PC-3 (cell line): ENCODE results near the gene RBFOX2. TPM values are rescaled to one million over a fixed set of nuclear protein-coding genes. Genes with fewer than 3 reads are reported as not detected.

Experiments used
- ATAC-seq: fragments of 200-7000 bp; cut with Tn5 transposase; 2 replicates; pipeline ENCODE4 v1.9.1; 2020; ENCODE audit warnings: mild to moderate bottlenecking, moderate library complexity
- BruUV-seq: library from RNA; stranded (reverse); fragments of 400-500 nt; replicated peaks from 2 replicates; lab custom pipeline; 2021; lab: Mats Ljungman, UMichigan
- CTCF ChIA-PET: fragments of 300-600 bp; sonication (Branson Sonifier 250); formaldehyde crosslinking; loops from one replicate; lab custom pipeline; 2022; ENCODE audit warnings: antibody characterized with exemption; lab: Charles Lee
- POLR2A ChIA-PET: fragments of 300-600 bp; sonication (Branson Sonifier 250); formaldehyde crosslinking; loops from one replicate; lab custom pipeline; 2022; ENCODE audit warnings: antibody characterized with exemption; ENCODE audit not compliant: unreplicated experiment; lab: Charles Lee
- DNase-seq: peaks from one replicate; pipeline ENCODE4 v3.0.0-alpha.2; 2015
- H2AFZ ChIP-seq: fragments of 300-600 bp; sonication (generic); 2 replicates; pipeline ENCODE4 v1.6.0; 2016; ENCODE audit warnings: antibody characterized with exemption, low read length
- H3F3A ChIP-seq: fragments of 300-600 bp; sonication (generic); one replicate; pipeline ENCODE4 v1.6.0; 2017; ENCODE audit warnings: antibody characterized with exemption, low read length, control low read depth, mild to moderate bottlenecking; ENCODE audit not compliant: unreplicated experiment
- H3K27ac ChIP-seq: fragments of 300-600 bp; sonication (generic); 2 replicates; pipeline ENCODE4 v1.5.1; 2016; ENCODE audit warnings: mild to moderate bottlenecking, low read length
- H3K27me3 ChIP-seq: fragments of 300-600 bp; sonication (generic); 2 replicates; pipeline ENCODE4 v1.6.1; 2016; ENCODE audit warnings: low read length, mixed read lengths
- H3K36me3 ChIP-seq: fragments of 300-600 bp; sonication (generic); 2 replicates; pipeline ENCODE4 v1.6.1; 2016; ENCODE audit warnings: low read depth, mixed run types, low read length, mixed read lengths
- H3K4me1 ChIP-seq: fragments of 300-600 bp; sonication (generic); 2 replicates; pipeline ENCODE4 v1.5.1; 2016; ENCODE audit warnings: low read length; ENCODE audit not compliant: insufficient read depth
- H3K4me2 ChIP-seq: fragments of 300-600 bp; sonication (generic); 2 replicates; pipeline ENCODE4 v1.6.0; 2016; ENCODE audit warnings: low read length
- H3K4me3 ChIP-seq: fragments of 300-600 bp; sonication (generic); 2 replicates; pipeline ENCODE4 v1.5.1; 2016; ENCODE audit warnings: mild to moderate bottlenecking, low read length, mixed read lengths
- H3K79me2 ChIP-seq: fragments of 300-600 bp; sonication (generic); 2 replicates; pipeline ENCODE4 v1.6.1; 2017; ENCODE audit warnings: low read length, mixed read lengths
- H3K9ac ChIP-seq: fragments of 300-600 bp; sonication (generic); 2 replicates; pipeline ENCODE4 v1.6.0; 2016; ENCODE audit warnings: mild to moderate bottlenecking, low read length
- H3K9me2 ChIP-seq: fragments of 300-600 bp; sonication (generic); replicated peaks from 2 replicates; pipeline ENCODE4 v1.6.1; 2016; ENCODE audit warnings: mixed run types, low read length, mixed read lengths
- H3K9me3 ChIP-seq: fragments of 300-600 bp; sonication (generic); 2 replicates; pipeline ENCODE4 v1.6.1; 2016; ENCODE audit warnings: low read length, mixed read lengths
- H4K20me1 ChIP-seq: fragments of 300-600 bp; sonication (generic); 2 replicates; pipeline ENCODE4 v1.6.1; 2016; ENCODE audit warnings: low read length, mixed read lengths
- EZH2 ChIP-seq: fragments of 300-600 bp; sonication (generic); IDR thresholded peaks from one replicate; pipeline ENCODE4 v1.6.1; 2017; ENCODE audit warnings: antibody characterized with exemption, mild to moderate bottlenecking, low read length; ENCODE audit not compliant: unreplicated experiment
- EZH2phosphoT487 ChIP-seq: fragments of 300-600 bp; sonication (generic); IDR thresholded peaks from 2 replicates; pipeline ENCODE4 v1.6.1; 2018; ENCODE audit warnings: mild to moderate bottlenecking, antibody characterized with exemption, low read length, borderline replicate concordance
- intact Hi-C: fragments of 100-400 bp; cut with micrococcal nuclease; formaldehyde crosslinking; loops from 2 replicates; pipeline ENCODE4 v1.9.0; 2023
- total RNA-seq: library from RNA; depleted of rRNA; stranded (reverse); fragments of >200 nt; gene quantifications from 2 replicates; pipeline ENCODE4 v1.2.3, GENCODE V29; 2014
- TF ChIP-seq, protein P1 (sequence below): fragments of 300-600 bp; sonication (generic); conservative IDR thresholded peaks from 2 replicates; pipeline ENCODE4 v1.5.1; 2017; ENCODE audit warnings: antibody characterized with exemption, low read depth, mild to moderate bottlenecking, low read length

The RBFOX2 gene
- total RNA-seq, 1 experiment from 2014 or later: 75.1 TPM

DNA sequence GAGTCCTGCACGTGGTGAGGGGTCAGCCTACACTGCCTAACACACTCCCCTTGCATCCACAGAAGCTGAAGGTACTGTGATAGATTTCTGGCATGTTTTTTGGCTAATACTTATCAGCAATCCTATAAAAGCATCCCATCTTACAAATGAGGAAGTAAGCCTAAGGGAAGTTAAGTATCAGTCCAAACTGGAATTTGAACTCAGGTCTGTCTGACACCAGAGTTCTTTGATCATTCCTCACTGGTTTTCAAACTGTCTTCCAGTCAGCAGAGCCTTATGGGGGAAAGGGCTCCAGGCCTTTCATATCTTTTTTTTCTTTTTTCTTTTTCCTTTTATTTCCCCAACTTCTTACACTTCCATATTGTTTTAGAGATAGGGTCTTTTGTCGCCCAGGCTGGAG, 105.6 kb downstream of the RBFOX2 start:
- Histone ChIP-seq H3K4me2 (no peak overlapping the region), H2AFZ (no peak overlapping the region), H3K4me3 (no peak overlapping the region), H3K9ac (no peak overlapping the region), H3K9me2 (no peaks in the 10 kb centered on the region), H4K20me1 (no peaks in the 10 kb centered on the region), H3K9me3 (no peaks in the 10 kb centered on the region), H3F3A (no peaks in the 10 kb centered on the region), H3K27ac (no peak overlapping the region), H3K79me2 (peaks cover 66% of the 10 kb centered on the region), H3K4me1 (peaks cover 13% of the 10 kb centered on the region), H3K36me3 (no peaks in the 10 kb centered on the region), H3K27me3 (no peaks in the 10 kb centered on the region)
- TF ChIP-seq EZH2phosphoT487 (no peak), EZH2 (no peak)
- TF ChIP-seq, protein P1, sequence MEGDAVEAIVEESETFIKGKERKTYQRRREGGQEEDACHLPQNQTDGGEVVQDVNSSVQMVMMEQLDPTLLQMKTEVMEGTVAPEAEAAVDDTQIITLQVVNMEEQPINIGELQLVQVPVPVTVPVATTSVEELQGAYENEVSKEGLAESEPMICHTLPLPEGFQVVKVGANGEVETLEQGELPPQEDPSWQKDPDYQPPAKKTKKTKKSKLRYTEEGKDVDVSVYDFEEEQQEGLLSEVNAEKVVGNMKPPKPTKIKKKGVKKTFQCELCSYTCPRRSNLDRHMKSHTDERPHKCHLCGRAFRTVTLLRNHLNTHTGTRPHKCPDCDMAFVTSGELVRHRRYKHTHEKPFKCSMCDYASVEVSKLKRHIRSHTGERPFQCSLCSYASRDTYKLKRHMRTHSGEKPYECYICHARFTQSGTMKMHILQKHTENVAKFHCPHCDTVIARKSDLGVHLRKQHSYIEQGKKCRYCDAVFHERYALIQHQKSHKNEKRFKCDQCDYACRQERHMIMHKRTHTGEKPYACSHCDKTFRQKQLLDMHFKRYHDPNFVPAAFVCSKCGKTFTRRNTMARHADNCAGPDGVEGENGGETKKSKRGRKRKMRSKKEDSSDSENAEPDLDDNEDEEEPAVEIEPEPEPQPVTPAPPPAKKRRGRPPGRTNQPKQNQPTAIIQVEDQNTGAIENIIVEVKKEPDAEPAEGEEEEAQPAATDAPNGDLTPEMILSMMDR: no peak
- POLR2A ChIA-PET: no interaction called here
- CTCF ChIA-PET: no interaction called here
- no peak for ATAC-seq
- intact Hi-C loops: loop anchor here (10.0 kb wide), 1 partner anchor 168 kb away; no protein-coding TSS in a partner anchor
- no peak for DNase-seq
- no TSS peak for BruUV-seq

DNA sequence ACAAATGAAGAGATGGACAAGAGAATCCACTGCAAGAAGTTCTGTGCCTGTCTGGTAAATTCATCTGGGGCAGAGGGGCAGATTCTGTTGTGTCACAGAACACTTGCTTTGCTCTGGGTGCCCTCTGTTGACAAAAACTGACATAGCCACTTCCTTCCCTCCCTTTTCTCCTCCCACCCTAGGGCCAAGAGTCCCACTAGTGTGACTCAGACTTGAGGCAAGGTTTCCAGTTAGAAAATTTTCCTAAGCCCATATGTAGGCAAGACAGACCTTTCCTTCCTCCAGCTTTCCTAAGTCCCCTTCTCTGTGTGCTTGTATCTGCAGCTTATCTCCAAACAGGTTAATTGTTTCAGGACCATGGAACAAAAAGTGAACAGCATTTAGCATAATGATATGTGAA, 106.8 kb downstream of the RBFOX2 start:
- no peak for TF ChIP-seq EZH2
- TF ChIP-seq, protein P1: peak; percentile 71
- POLR2A ChIA-PET: no interaction called here
- intact Hi-C loops: loop anchor here (1.0 to 10.0 kb wide), 3 partner anchors 79 to 294 kb away; no protein-coding TSS in a partner anchor
- H3K36me3 ChIP-seq: no peaks in the 10 kb centered on the region
- peaks cover 72% of the 10 kb centered on the region for H3K79me2 ChIP-seq
- H4K20me1 ChIP-seq: no peaks in the 10 kb centered on the region
- CTCF ChIA-PET: interaction anchor here (0.6 kb wide), 1 partner anchor 82 kb away, joined by 4 read pairs; no protein-coding TSS in a partner anchor
- H3K27ac ChIP-seq: peak overlapping the region; percentile 11; the same call in 1 of the 2 replicates
- H3F3A ChIP-seq: no peaks in the 10 kb centered on the region
- peak; percentile 98 for ATAC-seq
- peak overlapping the region; percentile 49 for H3K4me2 ChIP-seq
- BruUV-seq: no TSS peak
- H3K9me3 ChIP-seq: no peaks in the 10 kb centered on the region
- H3K27me3 ChIP-seq: no peaks in the 10 kb centered on the region
- no peak overlapping the region for H3K9ac ChIP-seq
- no peak overlapping the region for H2AFZ ChIP-seq
- no peak overlapping the region for H3K4me3 ChIP-seq
- no peaks in the 10 kb centered on the region for H3K9me2 ChIP-seq
- peaks cover 13% of the 10 kb centered on the region for H3K4me1 ChIP-seq
- DNase-seq: peak; percentile 84

DNA sequence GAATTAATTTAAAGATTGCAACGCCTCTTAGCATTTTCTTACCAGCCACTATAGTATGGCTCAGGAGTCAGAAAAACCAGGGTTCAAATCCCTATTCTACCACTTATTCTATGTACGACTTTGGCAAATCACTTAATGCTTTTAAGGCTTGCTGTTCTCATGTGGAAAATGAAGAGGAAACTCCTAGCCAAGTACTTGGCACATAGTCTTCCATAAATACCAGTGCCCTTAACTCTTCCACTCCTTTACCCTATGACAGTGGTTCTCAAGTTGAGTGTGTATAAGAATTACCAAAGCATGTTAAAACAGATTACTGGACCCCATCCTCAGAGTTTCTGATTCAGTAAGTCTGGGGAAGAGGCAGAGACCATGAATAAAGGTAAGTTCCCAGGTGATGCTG, 107.6 kb downstream of the RBFOX2 start:
- no peaks in the 10 kb centered on the region for H3K9me2 ChIP-seq
- H3K27ac ChIP-seq: no peak overlapping the region
- H3K9ac ChIP-seq: no peak overlapping the region
- no peak for DNase-seq
- peaks cover 18% of the 10 kb centered on the region for H3K4me1 ChIP-seq
- H3K36me3 ChIP-seq: no peaks in the 10 kb centered on the region
- TF ChIP-seq EZH2: no peak
- no peak for TF ChIP-seq EZH2phosphoT487
- TF ChIP-seq, protein P1: no peak
- ATAC-seq: no peak
- no peaks in the 10 kb centered on the region for H4K20me1 ChIP-seq
- no peaks in the 10 kb centered on the region for H3F3A ChIP-seq
- H3K9me3 ChIP-seq: no peaks in the 10 kb centered on the region
- H3K4me3 ChIP-seq: no peak overlapping the region
- no peaks in the 10 kb centered on the region for H3K27me3 ChIP-seq
- no peak overlapping the region for H2AFZ ChIP-seq
- CTCF ChIA-PET: no interaction called here
- peaks cover 76% of the 10 kb centered on the region for H3K79me2 ChIP-seq
- BruUV-seq: no TSS peak
- intact Hi-C loops: loop anchor here (1.0 to 10.0 kb wide), 3 partner anchors 78 to 294 kb away; no protein-coding TSS in a partner anchor
- POLR2A ChIA-PET: no interaction called here
- H3K4me2 ChIP-seq: no peak overlapping the region
